Stimulated activated CD4-positive, alpha-beta T cell treated with anti-CD3 and anti-CD28 coated beads, Interleukin-4, amount 100 ng/mL, for 48 hours (primary cell): Measurements from ENCODE around the gene PPP1R14C.

Experiments used
- DNase-seq, 2 donors: peaks; one replicate each; pipeline ENCODE4 v3.0.0-alpha.2; 2020; ENCODE audit warnings: low read depth in 2 of 2

Gene PPP1R14C

GRCh38 chr6:150194195-150194594 lies 51.4 kb downstream of the PPP1R14C start:
- no peak for DNase-seq

DNA sequence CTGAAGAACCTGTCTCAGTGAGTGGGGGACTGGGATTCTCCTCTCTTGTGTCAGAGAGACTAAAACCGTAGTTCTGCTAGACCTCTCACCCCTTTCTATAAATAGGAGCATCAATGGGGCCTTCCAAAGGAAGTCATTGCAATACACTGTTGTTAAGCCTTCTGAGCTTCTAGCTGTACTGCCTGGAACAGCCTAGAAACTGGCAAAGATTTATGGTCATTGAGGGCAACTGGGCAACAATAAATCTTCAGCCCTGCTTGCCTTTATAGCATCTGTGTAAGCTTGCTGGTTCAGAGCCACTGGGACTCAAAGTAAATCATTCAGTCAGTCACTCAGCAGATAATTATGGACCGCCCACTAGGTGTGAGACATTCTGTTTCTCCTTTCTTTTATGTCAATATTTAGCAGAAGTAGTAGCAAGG lies 53.2 kb downstream of the PPP1R14C start:
- no peak for DNase-seq

GRCh38 chr6:150196942-150197745 lies 54.3 kb downstream of the PPP1R14C start:
- DNase-seq = no peak

- DNase-seq = no peak
These were observed 55.7 kb downstream of the PPP1R14C start for GRCh38 chr6:150198532-150198931.

DNA sequence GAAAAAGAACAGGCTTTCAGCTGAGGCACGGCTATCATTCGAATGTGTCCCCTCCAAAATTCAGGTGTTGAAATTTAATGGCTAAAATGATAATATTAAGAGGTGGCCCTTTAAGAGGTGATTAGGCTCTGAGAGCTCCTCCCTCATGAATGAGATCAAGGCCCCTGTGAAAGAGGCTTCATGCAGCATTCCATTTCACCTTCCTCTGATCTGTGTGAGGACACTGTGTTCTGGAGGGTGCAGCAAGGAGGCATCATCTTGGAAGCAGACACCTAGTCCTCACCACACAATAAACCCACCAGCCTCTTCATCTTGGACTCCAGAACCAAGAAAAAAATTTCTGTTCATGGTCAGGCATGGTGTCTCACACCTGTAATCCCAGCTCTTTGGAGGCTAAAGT lies 56.4 kb downstream of the PPP1R14C start:
- no peak for DNase-seq

DNA sequence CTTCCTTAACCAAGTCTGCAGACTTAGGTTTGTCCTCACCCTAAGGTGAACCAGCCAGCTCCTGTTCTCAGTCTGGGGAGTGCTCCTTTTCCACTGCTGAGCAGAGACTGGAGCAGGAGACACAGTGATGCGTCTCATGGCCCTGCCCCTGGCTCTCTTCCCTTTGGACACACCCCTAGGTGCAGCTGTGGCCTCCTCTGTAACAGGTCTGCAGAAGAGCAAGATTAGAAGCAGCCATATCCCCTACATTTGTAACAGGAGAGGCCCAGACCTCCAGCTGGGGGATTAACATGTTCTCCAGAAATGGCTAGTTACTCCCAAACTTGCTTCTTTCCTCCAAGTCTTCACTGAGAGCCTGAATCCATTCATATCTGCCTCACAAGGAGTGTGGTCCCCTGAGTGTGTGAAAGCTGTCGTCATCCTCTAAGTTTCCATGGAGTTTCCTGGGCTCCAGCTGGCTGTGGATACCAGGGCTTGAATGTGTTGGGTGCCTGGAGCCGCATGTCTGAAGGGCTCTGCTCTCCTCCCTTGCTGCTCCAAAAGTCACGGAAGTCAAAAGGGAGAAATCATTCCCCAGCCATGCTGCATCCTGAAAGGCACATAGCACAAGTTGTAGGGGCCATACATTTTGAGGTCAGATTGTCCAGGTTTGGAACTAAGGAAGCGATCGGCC lies 57.7 kb downstream of the PPP1R14C start:
- no peak for DNase-seq

- no peak for DNase-seq
These were observed 58.4 kb downstream of the PPP1R14C start for GRCh38 chr6:150201285-150201684.

GRCh38 chr6:150201772-150202329 lies 59.0 kb downstream of the PPP1R14C start:
- DNase-seq = no peak

GRCh38 chr6:150202404-150202803 lies 59.6 kb downstream of the PPP1R14C start:
- no peak for DNase-seq

DNA sequence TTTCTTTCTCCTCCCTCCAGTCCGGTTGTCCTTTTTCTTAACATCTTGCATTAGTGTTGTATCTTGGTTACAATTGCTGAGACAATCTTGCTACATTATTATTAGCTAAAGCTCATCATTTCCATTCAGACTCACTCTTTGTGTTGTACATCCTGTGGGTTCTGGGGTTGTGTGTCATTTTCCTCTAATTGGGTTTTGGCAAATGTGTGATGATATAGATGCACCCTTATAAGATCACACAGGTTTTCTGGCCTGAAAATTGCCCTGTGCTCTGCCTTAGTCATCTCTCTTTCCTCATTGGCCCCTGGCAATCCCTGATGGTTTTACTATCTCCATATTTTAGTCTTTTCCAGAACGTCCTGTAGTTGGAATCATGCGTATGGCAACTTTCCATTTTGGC lies 60.1 kb downstream of the PPP1R14C start:
- no peak for DNase-seq

DNA sequence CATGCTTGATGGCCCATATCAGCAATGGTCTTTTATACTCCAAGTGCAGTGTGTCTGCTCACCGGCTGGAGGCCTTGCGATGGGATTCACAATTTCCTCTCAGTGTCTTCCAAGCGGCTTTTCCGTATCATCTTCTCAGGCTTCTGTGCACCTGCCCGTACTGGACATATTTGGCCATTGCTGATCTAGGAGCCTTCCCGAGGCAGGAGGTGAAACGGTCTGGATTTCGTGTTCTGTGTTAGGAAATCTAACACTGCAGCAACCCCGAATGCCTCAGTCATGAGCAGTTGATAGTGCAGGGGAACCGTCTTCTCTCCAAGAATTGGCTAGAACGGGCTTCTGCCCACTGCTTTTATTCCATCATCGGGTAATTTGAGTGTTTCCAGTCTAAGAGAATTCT lies 60.5 kb downstream of the PPP1R14C start:
- no peak for DNase-seq

- no peak for DNase-seq
These were observed 61.2 kb downstream of the PPP1R14C start for GRCh38 chr6:150203871-150204545.

DNA sequence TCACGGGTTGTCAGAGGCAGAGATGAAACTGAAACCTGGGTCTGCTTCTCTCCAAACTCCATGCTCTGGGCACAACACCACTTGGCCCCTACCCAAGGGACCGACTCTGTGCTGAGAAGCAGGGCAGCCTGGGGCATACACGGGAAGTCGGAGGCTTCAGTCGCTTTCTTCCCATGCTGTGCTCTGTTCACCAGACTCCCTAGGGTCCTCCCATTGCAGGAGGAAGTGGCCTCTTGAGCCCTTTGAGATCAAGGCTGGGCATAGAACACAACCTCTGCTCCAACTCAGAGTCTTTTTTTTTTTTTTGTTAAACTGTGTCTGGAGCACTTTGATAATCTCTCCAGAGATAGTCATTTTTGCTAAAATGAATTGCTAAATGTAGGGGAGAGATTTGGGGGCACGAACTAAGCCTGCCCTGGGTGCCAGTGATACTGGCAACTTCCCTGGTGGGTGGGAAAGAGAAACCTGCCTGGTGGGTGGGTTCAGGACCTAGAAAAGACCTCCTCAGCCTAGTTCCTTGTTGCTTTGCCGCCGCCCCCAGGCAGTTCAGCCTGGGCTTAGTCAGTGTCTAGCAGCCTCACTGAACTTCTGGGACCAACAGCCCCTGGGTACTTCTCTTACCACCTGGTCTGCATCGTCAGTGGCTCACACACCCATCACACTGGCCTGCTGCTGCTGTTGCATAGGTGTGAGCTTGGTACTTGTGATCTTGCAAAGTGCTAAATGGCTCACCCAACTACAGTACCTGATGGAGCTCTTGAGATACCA lies 62.0 kb downstream of the PPP1R14C start:
- no peak for DNase-seq

DNA sequence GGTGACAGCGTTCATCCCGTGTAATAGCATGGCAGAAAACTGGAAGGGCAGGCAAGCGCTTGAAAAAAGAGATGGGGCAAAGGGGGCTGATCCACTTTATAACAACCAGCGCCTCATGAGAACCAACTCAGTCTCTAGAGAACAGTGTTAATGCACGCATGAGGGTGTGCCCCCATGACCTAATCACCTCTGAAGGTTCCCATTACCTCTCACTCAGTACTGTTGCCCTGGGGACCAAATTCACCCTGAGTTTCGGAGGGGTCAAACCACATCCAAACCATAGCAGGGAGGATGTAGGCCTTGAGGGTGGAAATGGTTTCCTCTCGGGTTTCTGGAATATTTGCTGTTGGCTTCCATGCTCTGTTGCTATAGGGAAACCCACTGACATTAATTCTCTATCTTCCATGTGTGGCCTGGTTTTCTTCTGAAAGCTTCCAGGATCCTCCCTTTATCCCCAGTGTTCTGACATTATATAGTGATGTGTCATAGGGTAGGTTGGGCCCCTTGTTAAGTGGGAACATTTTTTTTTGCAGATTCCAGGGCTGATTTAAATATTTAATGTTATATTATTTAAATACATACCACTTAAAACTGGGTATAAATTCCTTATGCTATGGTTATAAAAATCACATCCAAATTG lies 65.2 kb downstream of the PPP1R14C start:
- DNase-seq = no peak

DNA sequence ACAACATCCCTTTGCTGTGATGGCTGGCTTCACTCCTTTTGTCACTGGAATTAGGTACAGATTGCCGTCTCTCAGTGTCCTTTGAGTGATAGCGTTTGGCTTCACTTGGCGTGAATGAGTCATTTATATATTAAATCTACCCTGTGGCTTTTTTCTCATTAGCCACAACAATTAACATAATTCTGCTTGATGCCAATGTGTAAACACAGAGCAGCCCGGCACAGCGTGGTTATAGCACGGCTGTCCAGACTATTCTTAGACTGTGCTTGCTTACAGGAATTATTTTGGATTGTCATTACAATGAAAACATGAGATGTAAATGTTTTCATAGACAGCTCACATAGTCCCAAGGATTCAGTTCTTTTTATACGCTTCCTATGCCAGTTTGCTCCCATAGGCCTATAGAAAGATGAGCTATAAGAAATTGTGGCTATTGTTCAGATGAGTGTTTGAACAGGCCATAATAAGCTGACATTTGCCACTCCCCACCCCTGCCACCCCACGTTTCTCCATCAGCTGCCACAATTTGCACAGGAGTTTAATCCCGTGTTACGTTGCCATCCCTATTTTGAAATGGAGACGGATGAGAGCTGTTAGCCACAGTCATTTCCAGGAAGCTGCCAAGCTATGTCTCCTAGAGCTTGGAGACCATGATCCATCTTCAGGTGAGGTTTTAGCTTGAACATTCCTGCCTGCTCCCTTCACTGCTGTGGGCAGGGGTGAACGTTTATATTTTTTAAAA lies 65.9 kb downstream of the PPP1R14C start:
- no peak for DNase-seq

DNA sequence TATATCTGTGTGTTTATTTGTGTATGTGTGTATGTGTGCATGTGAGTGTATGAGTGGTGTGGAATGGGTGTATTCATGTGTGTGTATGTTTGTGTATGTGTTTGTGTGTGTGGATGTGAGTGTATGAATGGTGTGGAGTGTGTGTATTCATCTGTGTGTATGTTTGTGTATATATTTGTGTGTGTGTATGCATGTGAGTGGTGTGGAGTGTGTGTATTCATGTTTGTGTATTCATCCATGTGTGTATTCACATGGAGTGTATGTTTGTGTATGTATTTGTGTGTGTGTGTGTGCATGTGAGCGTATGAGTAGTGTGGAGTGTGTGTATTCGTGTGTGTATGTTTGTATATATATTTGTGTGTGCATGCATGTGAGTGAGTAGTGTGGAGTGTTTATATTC lies 66.6 kb downstream of the PPP1R14C start:
- DNase-seq = no peak

GRCh38 chr6:150211700-150212511 lies 69.1 kb downstream of the PPP1R14C start:
- no peak for DNase-seq

- no peak for DNase-seq
These were observed 69.9 kb downstream of the PPP1R14C start for GRCh38 chr6:150212778-150213177.

DNA sequence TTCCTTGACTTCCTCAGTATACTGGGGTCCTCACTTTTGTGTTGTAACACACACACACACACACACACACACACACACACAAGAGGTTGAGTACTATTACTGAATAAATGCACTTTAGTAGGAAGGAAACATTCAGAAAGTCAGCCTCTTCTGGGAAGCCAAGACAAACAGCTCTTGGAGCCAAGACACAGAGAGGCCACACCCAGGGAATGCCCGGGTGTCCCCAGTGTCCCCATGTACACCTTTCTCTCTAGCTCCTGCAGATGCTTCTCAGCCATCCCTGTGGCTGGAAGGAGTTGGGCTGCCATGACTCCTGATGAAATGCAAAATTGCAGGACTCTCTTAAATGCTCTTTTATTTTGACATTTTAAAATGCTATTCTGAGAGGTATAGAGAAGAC lies 70.5 kb downstream of the PPP1R14C start:
- no peak for DNase-seq

DNA sequence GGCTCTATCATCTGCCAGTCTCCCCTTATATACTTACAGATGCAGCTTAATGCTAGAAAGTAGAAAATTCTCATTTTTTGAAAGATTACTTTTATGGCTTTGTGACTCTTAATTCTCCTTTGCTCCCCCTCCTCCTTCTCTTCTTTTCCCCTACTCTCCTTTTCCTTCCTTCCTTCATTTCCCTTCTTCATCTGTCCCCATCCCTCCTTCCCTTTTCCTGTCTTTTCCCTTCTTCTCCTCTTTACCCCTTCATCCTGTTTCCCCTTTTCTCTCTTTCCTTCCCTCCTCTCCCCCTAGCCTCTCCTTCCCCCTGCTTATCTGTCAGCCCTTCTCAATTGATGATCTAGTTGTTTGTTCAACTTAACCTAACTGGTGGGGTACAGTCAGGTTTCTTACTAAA lies 71.5 kb downstream of the PPP1R14C start:
- no peak for DNase-seq
